HCT116 (cell line): Measurements from ENCODE around the gene CNTNAP3B.
"Not testable (repeated sequence)": the region's sequence is repeated elsewhere in the genome, so short reads cannot be mapped to it uniquely, and the experiment has no call there.

Experiments used
- CBX3 ChIP-seq: IDR thresholded peaks from 2 replicates; pipeline ENCODE4 v1.6.1; 2012; ENCODE audit warnings: low read depth
- CTCF ChIP-seq, 3 experiments: fragments of 200-600 bp in 1 of 3; sonication (generic) in 1 of 3; IDR thresholded peaks in 2 of 3; conservative IDR thresholded peaks in 1 of 3; 2 replicates each; pipeline ENCODE4 v1.5.1; 2012 to 2017; ENCODE audit warnings: low read depth in 2 of 3, low read length in 2 of 3, antibody characterized with exemption in 1 of 3, borderline replicate concordance in 1 of 3, control low read depth in 1 of 3, mild to moderate bottlenecking in 1 of 3, mixed read lengths in 1 of 3, mixed run types in 1 of 3, moderate library complexity in 1 of 3; ENCODE audit not compliant: insufficient read depth in 1 of 3
- JUND ChIP-seq: IDR thresholded peaks from 2 replicates; pipeline ENCODE4 v1.6.1; 2012
- POLR2A ChIP-seq: IDR thresholded peaks from 2 replicates; pipeline ENCODE4 v1.7.0; 2011; ENCODE audit warnings: borderline replicate concordance; ENCODE audit not compliant: insufficient read depth, insufficient read length; ENCODE audit errors: extremely low read depth
- POLR2AphosphoS5 ChIP-seq: IDR thresholded peaks from 2 replicates; pipeline ENCODE4 v1.6.1; 2011; ENCODE audit warnings: mild to moderate bottlenecking, low read depth, low read length, moderate library complexity

DNA sequence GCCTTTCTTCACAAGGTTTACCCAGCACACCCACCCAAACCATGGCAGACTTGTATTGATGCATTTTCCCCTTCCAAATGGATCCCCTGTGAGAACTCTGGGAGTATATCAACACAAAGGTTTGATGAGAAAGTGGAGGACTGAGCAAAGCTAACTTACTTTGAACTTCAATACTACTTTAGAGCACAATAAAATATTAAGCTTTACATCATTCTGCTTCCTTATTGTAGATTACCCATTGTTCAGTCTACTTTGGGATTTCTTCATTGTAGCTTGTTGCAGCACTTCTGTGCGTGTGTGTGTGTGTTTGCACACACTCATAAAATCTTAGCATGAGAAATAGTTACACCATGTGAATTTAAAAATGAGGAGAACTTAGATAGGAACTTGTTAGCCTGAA is 75.4 kb downstream of the CNTNAP3B start:
- TF ChIP-seq CTCF (IDR thresholded peaks at IDR 0.05 in 2 of 3, conservative IDR thresholded peaks at IDR 0.05 in 1 of 3; ENCODE audit: borderline replicate concordance in 1 of 3, insufficient read depth in 1 of 3, low read depth in 2 of 3, low read length in 2 of 3); CBX3; POLR2AphosphoS5; POLR2A; JUND: not testable (repeated sequence)
